GM12878 (cell line): ENCODE results near the gene KLK3. TPM values are rescaled to one million over a fixed set of nuclear protein-coding genes. Genes with fewer than 3 reads are reported as not detected.

Experiments
- ASH2L ChIP-seq: fragments of 300-600, 200-600 bp; sonication (generic); IDR thresholded peaks from 2 replicates; pipeline ENCODE4 v1.6.1; 2017; ENCODE audit warnings: low read depth, mild to moderate bottlenecking, borderline replicate concordance
- ATF7 ChIP-seq: fragments of 450-650 bp; IDR thresholded peaks from 2 replicates; pipeline ENCODE4 v1.6.1; 2016; ENCODE audit warnings: low read depth, mild to moderate bottlenecking
- ELK1 ChIP-seq: IDR thresholded peaks from 2 replicates; pipeline ENCODE4 v1.6.1; 2012; ENCODE audit warnings: low read depth, low read length, improper control_type of control experiment
- EP300 ChIP-seq, 2 experiments: fragments of 150-350 bp in 1 of 2; IDR thresholded peaks; 2 replicates each; pipeline ENCODE4 v1.6.1; 2011 to 2012; ENCODE audit warnings: low read depth in 2 of 2, low read length in 2 of 2, borderline replicate concordance in 1 of 2, improper control_type of control experiment in 1 of 2, inconsistent platforms in 1 of 2; ENCODE audit not compliant: control insufficient read depth in 1 of 2
- IRF5 ChIP-seq: fragments of 450-650 bp; IDR thresholded peaks from 2 replicates; pipeline ENCODE4 v1.6.1; 2017; ENCODE audit warnings: borderline replicate concordance
- PAX5 ChIP-seq: IDR thresholded peaks from 2 replicates; pipeline ENCODE4 v1.6.1; 2011; ENCODE audit warnings: low read depth, low read length, borderline replicate concordance
- RBBP5 ChIP-seq: fragments of 200-600 bp; sonication (generic); conservative IDR thresholded peaks from 2 replicates; pipeline ENCODE4 v1.6.1; 2016
- REST ChIP-seq: IDR thresholded peaks from 2 replicates; pipeline ENCODE4 v1.6.1; 2012; ENCODE audit warnings: mild to moderate bottlenecking, low read depth, low read length
- TBL1XR1 ChIP-seq: IDR thresholded peaks from 2 replicates; pipeline ENCODE4 v1.6.1; 2012; ENCODE audit warnings: low read depth, low read length, improper control_type of control experiment
- ZBTB40 ChIP-seq: fragments of 450-650 bp; IDR thresholded peaks from 2 replicates; pipeline ENCODE4 v1.6.1; 2016; ENCODE audit warnings: mild to moderate bottlenecking, moderate library complexity, borderline replicate concordance
- polyA plus RNA-seq, 11 experiments: library from polyadenylated mRNA; depleted of rRNA in 4 of 11; unstranded in 6 of 11; stranded (reverse) in 5 of 11; fragments of >200 nt; fragmentation: Nextera tagmentation in 4 of 11; fragmentation: Illumina TruSeq in 1 of 11; extraction: Ambion mirVana in 4 of 11; extraction: Trizol in 1 of 11; gene quantifications; 1 replicate in 1 of 11; 2 replicates in 10 of 11; pipeline versions ENCODE4 v1.2.1 to v1.2.3, GENCODE V29; 2011 to 2016; ENCODE audit warnings: inconsistent platforms in 2 of 11, missing spikeins in 2 of 11, low read depth in 1 of 11
- total RNA-seq, 4 experiments: library from RNA; depleted of rRNA in 3 of 4; stranded (reverse); fragments of >200 nt in 3 of 4; fragmentation: Illumina TruSeq in 1 of 4; extraction: Trizol in 1 of 4; gene quantifications; 2 replicates each; pipeline versions ENCODE4 v1.2.1 to v1.2.3, GENCODE V29; 2013 to 2021
- TF ChIP-seq, protein P1 (sequence below), 3 experiments: IDR thresholded peaks in 2 of 3; conservative IDR thresholded peaks in 1 of 3; 2 replicates each; pipeline ENCODE4 v1.5.1; 2011; ENCODE audit warnings: low read depth in 3 of 3, low read length in 3 of 3, mild to moderate bottlenecking in 3 of 3, control low read depth in 2 of 3, moderate library complexity in 2 of 3, inconsistent platforms in 1 of 3, mixed read lengths in 1 of 3; ENCODE audit not compliant: control insufficient read depth in 2 of 3, insufficient read depth in 1 of 3; ENCODE audit errors: extremely low read depth in 1 of 3
- TF ChIP-seq, protein P2 (sequence below): fragments of 450-650 bp; formaldehyde crosslinking; IDR thresholded peaks from 2 replicates; pipeline ENCODE4 v1.5.0; 2022; ENCODE audit warnings: mild to moderate bottlenecking, missing genetic modification characterization

KLK3 gene
- total and polyA plus RNA-seq, 10 of the 15 experiments (the other 5 are each of a cell fraction or from before 2014, with no cell fraction given) = 0.31 TPM; not detected in 9

GRCh38 chr19:50857366-50857765, 2.7 kb downstream of the KLK3 start (continued):
- TF ChIP-seq ZBTB40 (no peak), PAX5 (no peak), TBL1XR1 (no peak), IRF5 (no peak), ASH2L (no peak), RBBP5 (no peak), ATF7 (no peak), REST (no peak), EP300 (IDR thresholded peaks at IDR 0.05; ENCODE audit: borderline replicate concordance in 1 of 2, control insufficient read depth in 1 of 2, low read depth in 2 of 2, low read length in 2 of 2) (no peak), ELK1 (no peak)
- TF ChIP-seq, protein P1, sequence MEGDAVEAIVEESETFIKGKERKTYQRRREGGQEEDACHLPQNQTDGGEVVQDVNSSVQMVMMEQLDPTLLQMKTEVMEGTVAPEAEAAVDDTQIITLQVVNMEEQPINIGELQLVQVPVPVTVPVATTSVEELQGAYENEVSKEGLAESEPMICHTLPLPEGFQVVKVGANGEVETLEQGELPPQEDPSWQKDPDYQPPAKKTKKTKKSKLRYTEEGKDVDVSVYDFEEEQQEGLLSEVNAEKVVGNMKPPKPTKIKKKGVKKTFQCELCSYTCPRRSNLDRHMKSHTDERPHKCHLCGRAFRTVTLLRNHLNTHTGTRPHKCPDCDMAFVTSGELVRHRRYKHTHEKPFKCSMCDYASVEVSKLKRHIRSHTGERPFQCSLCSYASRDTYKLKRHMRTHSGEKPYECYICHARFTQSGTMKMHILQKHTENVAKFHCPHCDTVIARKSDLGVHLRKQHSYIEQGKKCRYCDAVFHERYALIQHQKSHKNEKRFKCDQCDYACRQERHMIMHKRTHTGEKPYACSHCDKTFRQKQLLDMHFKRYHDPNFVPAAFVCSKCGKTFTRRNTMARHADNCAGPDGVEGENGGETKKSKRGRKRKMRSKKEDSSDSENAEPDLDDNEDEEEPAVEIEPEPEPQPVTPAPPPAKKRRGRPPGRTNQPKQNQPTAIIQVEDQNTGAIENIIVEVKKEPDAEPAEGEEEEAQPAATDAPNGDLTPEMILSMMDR (IDR thresholded peaks at IDR 0.05 in 2 of 3, conservative IDR thresholded peaks at IDR 0.05 in 1 of 3; ENCODE audit: control insufficient read depth in 2 of 3, extremely low read depth in 1 of 3, insufficient read depth in 1 of 3, low read depth in 3 of 3, low read length in 3 of 3) = no peak
- TF ChIP-seq, protein P2, sequence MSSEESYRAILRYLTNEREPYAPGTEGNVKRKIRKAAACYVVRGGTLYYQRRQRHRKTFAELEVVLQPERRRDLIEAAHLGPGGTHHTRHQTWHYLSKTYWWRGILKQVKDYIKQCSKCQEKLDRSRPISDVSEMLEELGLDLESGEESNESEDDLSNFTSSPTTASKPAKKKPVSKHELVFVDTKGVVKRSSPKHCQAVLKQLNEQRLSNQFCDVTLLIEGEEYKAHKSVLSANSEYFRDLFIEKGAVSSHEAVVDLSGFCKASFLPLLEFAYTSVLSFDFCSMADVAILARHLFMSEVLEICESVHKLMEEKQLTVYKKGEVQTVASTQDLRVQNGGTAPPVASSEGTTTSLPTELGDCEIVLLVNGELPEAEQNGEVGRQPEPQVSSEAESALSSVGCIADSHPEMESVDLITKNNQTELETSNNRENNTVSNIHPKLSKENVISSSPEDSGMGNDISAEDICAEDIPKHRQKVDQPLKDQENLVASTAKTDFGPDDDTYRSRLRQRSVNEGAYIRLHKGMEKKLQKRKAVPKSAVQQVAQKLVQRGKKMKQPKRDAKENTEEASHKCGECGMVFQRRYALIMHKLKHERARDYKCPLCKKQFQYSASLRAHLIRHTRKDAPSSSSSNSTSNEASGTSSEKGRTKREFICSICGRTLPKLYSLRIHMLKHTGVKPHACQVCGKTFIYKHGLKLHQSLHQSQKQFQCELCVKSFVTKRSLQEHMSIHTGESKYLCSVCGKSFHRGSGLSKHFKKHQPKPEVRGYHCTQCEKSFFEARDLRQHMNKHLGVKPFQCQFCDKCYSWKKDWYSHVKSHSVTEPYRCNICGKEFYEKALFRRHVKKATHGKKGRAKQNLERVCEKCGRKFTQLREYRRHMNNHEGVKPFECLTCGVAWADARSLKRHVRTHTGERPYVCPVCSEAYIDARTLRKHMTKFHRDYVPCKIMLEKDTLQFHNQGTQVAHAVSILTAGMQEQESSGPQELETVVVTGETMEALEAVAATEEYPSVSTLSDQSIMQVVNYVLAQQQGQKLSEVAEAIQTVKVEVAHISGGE = no peak
